K562 (cell line): ENCODE measurements around the gene MIEF1. TPM values are rescaled to one million over a fixed set of nuclear protein-coding genes. Genes with fewer than 3 reads are reported as not detected.

Experiments
- ATAC-seq: fragments of 200-7000 bp; cut with Tn5 transposase; 3 replicates; pipeline ENCODE4 v1.9.1; 2020; ENCODE audit warnings: moderate library complexity
- BruUV-seq: library from RNA; stranded (reverse); fragments of 400-500 nt; replicated peaks from 2 replicates; lab custom pipeline; 2021; lab: Mats Ljungman, UMichigan
- CTCF ChIA-PET: fragments of 300-600 bp; formaldehyde crosslinking; extraction: SDS; loops from one replicate; lab custom pipeline; 2021; ENCODE audit warnings: low intra/inter-chr PET ratio; lab: Yijun Ruan, JAX
- POLR2A ChIA-PET: fragments of 300-600, 350-650 bp; sonication (Branson Sonifier 250); formaldehyde crosslinking; extraction: SDS; loops from one replicate; lab custom pipeline; 2021; ENCODE audit warnings: antibody characterized with exemption, inconsistent platforms; lab: Yijun Ruan, JAX
- DNase-seq, 4 experiments: peaks; one replicate each; pipeline versions ENCODE4 v3.0.0 to v3.0.0-alpha.2; 2011 to 2018; ENCODE audit warnings: low spot score in 3 of 4, mixed read lengths in 3 of 4; ENCODE audit errors: extremely low read depth in 1 of 4
- FAIRE-seq: peaks from 2 replicates; lab custom pipeline; 2011; peaks lifted over from hg19 to GRCh38; lab: Jason Lieb, UNC
- H2AFZ ChIP-seq: 2 replicates; pipeline ENCODE4 v1.6.0; 2011; ENCODE audit warnings: low read depth, low read length, control low read depth, inconsistent platforms
- H3K27ac ChIP-seq: fragments of 200-600 bp; 3 replicates; pipeline ENCODE4 v1.8.0; 2011; ENCODE audit warnings: low read depth, mild to moderate bottlenecking, control low read depth, inconsistent platforms, low read length, moderate library complexity, mixed read lengths; ENCODE audit errors: extremely low read depth
- H3K27me3 ChIP-seq, 2 experiments: fragments of 300-600 bp in 1 of 2; 2 replicates in 1 of 2; 3 replicates in 1 of 2; pipeline versions ENCODE4 v1.6.0 to v1.8.0; 2011; ENCODE audit warnings: inconsistent platforms in 2 of 2, low read length in 2 of 2, mild to moderate bottlenecking in 1 of 2, mixed read lengths in 1 of 2, moderate library complexity in 1 of 2; ENCODE audit not compliant: control insufficient read depth in 2 of 2, insufficient read depth in 2 of 2
- H3K36me3 ChIP-seq: fragments of 300-600 bp; 3 replicates; pipeline ENCODE4 v1.8.0; 2011; ENCODE audit warnings: mild to moderate bottlenecking, low read length, inconsistent platforms; ENCODE audit not compliant: control insufficient read depth, insufficient read depth
- H3K4me1 ChIP-seq, 2 experiments: fragments of 200-600 bp in 1 of 2; replicated peaks in 1 of 2; 2 replicates in 1 of 2; 3 replicates in 1 of 2; pipeline versions ENCODE4 v1.5.1 to v1.8.0; 2011; ENCODE audit warnings: inconsistent platforms in 2 of 2, low read length in 2 of 2, mild to moderate bottlenecking in 1 of 2, mixed read lengths in 1 of 2, moderate library complexity in 1 of 2; ENCODE audit not compliant: control insufficient read depth in 2 of 2, insufficient read depth in 2 of 2
- H3K4me2 ChIP-seq: 2 replicates; pipeline ENCODE4 v1.6.1; 2011; ENCODE audit warnings: low read length, control low read depth, inconsistent platforms, mixed read lengths; ENCODE audit not compliant: insufficient read depth
- H3K4me3 ChIP-seq: fragments of 200-600 bp; sonication (generic), shearing (Covaris generic); 2 replicates; pipeline ENCODE4 v1.5.1; 2016; ENCODE audit warnings: control low read depth, inconsistent platforms
- H3K79me2 ChIP-seq: fragments of 200-600 bp; 3 replicates; pipeline ENCODE4 v1.8.0; 2011; ENCODE audit warnings: low read length, inconsistent platforms; ENCODE audit not compliant: control insufficient read depth, insufficient read depth
- H3K9ac ChIP-seq, 2 experiments: 2 replicates each; pipeline versions ENCODE4 v1.6.0 to v1.6.1; 2011; ENCODE audit warnings: low read depth in 2 of 2, low read length in 2 of 2, control low read depth in 1 of 2, inconsistent platforms in 1 of 2, mild to moderate bottlenecking in 1 of 2, mixed read lengths in 1 of 2; ENCODE audit not compliant: insufficient read depth in 1 of 2
- H3K9me1 ChIP-seq: one replicate; pipeline ENCODE4 v1.6.0; 2011; ENCODE audit warnings: inconsistent platforms, mild to moderate bottlenecking, low read length, moderate library complexity; ENCODE audit not compliant: control insufficient read depth, insufficient read depth
- H3K9me3 ChIP-seq: replicated peaks from 2 replicates; pipeline ENCODE4 v1.5.1; 2011; ENCODE audit warnings: low read depth, low read length, inconsistent platforms; ENCODE audit not compliant: control insufficient read depth, insufficient read depth
- H4K20me1 ChIP-seq: replicated peaks from 2 replicates; pipeline ENCODE4 v1.6.1; 2011; ENCODE audit warnings: low read length, inconsistent platforms, mixed read lengths; ENCODE audit not compliant: control insufficient read depth, insufficient read depth
- CHD2 ChIP-seq: IDR thresholded peaks from 2 replicates; pipeline ENCODE4 v1.6.1; 2011; ENCODE audit warnings: low read depth, low read length
- NFYB ChIP-seq: IDR thresholded peaks from 2 replicates; pipeline ENCODE4 v1.6.1; 2011; ENCODE audit warnings: mild to moderate bottlenecking, moderate library complexity; ENCODE audit not compliant: insufficient read length; ENCODE audit errors: extremely low read depth
- NKRF ChIP-seq: fragments of 450-650 bp; IDR thresholded peaks from 2 replicates; pipeline ENCODE4 v1.6.1; 2016; ENCODE audit warnings: borderline replicate concordance
- PHF20 ChIP-seq: fragments of 450-650 bp; IDR thresholded peaks from 2 replicates; pipeline ENCODE4 v1.6.1; 2018; ENCODE audit not compliant: partially characterized antibody
- POLR2G ChIP-seq: fragments of 200-400 bp; formaldehyde crosslinking; IDR thresholded peaks from 2 replicates; pipeline ENCODE4 v1.6.1; 2017; ENCODE audit warnings: low read depth, mild to moderate bottlenecking, antibody characterized with exemption, low read length, moderate library complexity
- TFAP4 ChIP-seq: sonication (generic); formaldehyde crosslinking; IDR thresholded peaks from 2 replicates; pipeline ENCODE4 v1.8.0; 2022; ENCODE audit warnings: missing genetic modification reagents, mild to moderate bottlenecking, moderate library complexity, borderline replicate concordance
- USF1 ChIP-seq: sonication (generic); formaldehyde crosslinking; IDR thresholded peaks from 2 replicates; pipeline ENCODE4 v1.9.0; 2022; ENCODE audit warnings: mild to moderate bottlenecking, missing genetic modification reagents
- YBX1 ChIP-seq: fragments of 450-650 bp; IDR thresholded peaks from 2 replicates; pipeline ENCODE4 v1.7.1; 2016; ENCODE audit warnings: mild to moderate bottlenecking
- ZNF165 ChIP-seq: fragments of 250-450 bp; sonication (Bioruptor Pico); IDR thresholded peaks from 2 replicates; pipeline ENCODE4 v1.4.0; 2020; ENCODE audit warnings: borderline replicate concordance
- ZNF79 ChIP-seq: fragments of 250-450 bp; sonication (Bioruptor Pico); IDR thresholded peaks from 2 replicates; pipeline ENCODE4 v1.4.0; 2020; ENCODE audit warnings: low read depth, mild to moderate bottlenecking, moderate library complexity
- WGBS: fragments of 100-300 bp; shearing (Covaris generic); methylation state at CpG from one replicate; pipeline ENCODE4 v1.1.6; 2016; ENCODE audit warnings: low coverage, mixed read lengths; ENCODE audit not compliant: insufficient coverage; ENCODE audit errors: missing lambda C conversion rate; 5-methylcytosine and 5-hydroxymethylcytosine counted together
- in situ Hi-C: fragments of 300-500 bp; cut with MboI; formaldehyde crosslinking; loops from 4 replicates; pipeline ENCODE4 v1.15.0; 2018; ENCODE audit warnings: inconsistent platforms, mixed read lengths
- intact Hi-C: fragments of 100-400 bp; cut with micrococcal nuclease; formaldehyde crosslinking; loops from 2 replicates; pipeline ENCODE4 v1.14.2; 2022
- polyA plus RNA-seq, 8 experiments: library from polyadenylated mRNA; depleted of rRNA in 4 of 8; stranded (reverse) in 5 of 8; unstranded in 3 of 8; fragments of >200 nt; fragmentation: Nextera tagmentation in 2 of 8; fragmentation: Illumina TruSeq in 1 of 8; extraction: Ambion mirVana in 2 of 8; extraction: Trizol in 1 of 8; gene quantifications; 2 replicates each; pipeline versions ENCODE4 v1.2.1 to v1.2.3, GENCODE V29; 2011 to 2014; ENCODE audit warnings: inconsistent platforms in 1 of 8, missing spikeins in 1 of 8
- total RNA-seq, 7 experiments: library from RNA; depleted of rRNA in 6 of 7; stranded (reverse); fragments of >200 nt in 6 of 7; fragmentation: Illumina TruSeq in 2 of 7; extraction: Trizol in 2 of 7; gene quantifications; 2 replicates each; pipeline versions ENCODE4 v1.2.1 to v1.2.3, GENCODE V29; 2011 to 2021; ENCODE audit warnings: low replicate concordance in 1 of 7

Gene MIEF1
- total and polyA plus RNA-seq, 9 of the 15 experiments (the other 6 are each of a cell fraction or from before 2014, with no cell fraction given), result 10.9 to 51.8 (median 25.5) TPM

- Histone ChIP-seq H3K79me2 (no peaks in the 10 kb centered on the region), H3K27me3 (no peaks in the 10 kb centered on the region), H2AFZ (no peak overlapping the region), H3K36me3 (no peaks in the 10 kb centered on the region), H3K9me3 (no peaks in the 10 kb centered on the region), H3K4me1 (peaks cover 0 to 32% of the 10 kb centered on the region in 2 experiments; a peak in 3 of 5 replicates), H3K27ac (no peak overlapping the region), H4K20me1 (no peaks in the 10 kb centered on the region), H3K4me2 (no peak overlapping the region), H3K9me1 (no peaks in the 10 kb centered on the region), H3K4me3 (no peak overlapping the region), H3K9ac (no peak overlapping the region)
- ATAC-seq, result no peak
- TF ChIP-seq ZNF79 (CRISPR knock-in tag), result no peak
- no peak for TF ChIP-seq ZNF165 (CRISPR knock-in tag)
- peak; percentile 10 for TF ChIP-seq PHF20
- intact Hi-C loops (no loop called here), in situ Hi-C loops (no loop called here)
- no TSS peak for BruUV-seq
- ChIA-PET CTCF (no interaction called here), POLR2A (no interaction called here)
- WGBS, result 64% methylated on average over 5 of the region's 9 CpGs
- no peak for DNase-seq
- FAIRE-seq, result no peak
These were observed 60.9 kb downstream of the MIEF1 start for GRCh38 chr22:39562839-39563489.

- Histone ChIP-seq H4K20me1 (no peaks in the 10 kb centered on the region), H3K9me3 (no peaks in the 10 kb centered on the region), H3K4me2 (no peak overlapping the region), H3K4me1 (peaks cover 0 to 31% of the 10 kb centered on the region in 2 experiments; a peak in 3 of 5 replicates), H3K4me3 (no peak overlapping the region), H3K27ac (no peak overlapping the region), H3K79me2 (no peaks in the 10 kb centered on the region), H3K9me1 (no peaks in the 10 kb centered on the region), H3K27me3 (no peaks in the 10 kb centered on the region), H3K9ac (no peak overlapping the region), H2AFZ (no peak overlapping the region), H3K36me3 (no peaks in the 10 kb centered on the region)
- no TSS peak for BruUV-seq
- ChIA-PET CTCF (no interaction called here), POLR2A (no interaction called here)
- ATAC-seq (no peak), DNase-seq (no peak), FAIRE-seq (peak; percentile 54)
- intact Hi-C loops (no loop called here), in situ Hi-C loops (no loop called here)
- 43% methylated on average over 6 of the region's 7 CpGs for WGBS
- TF ChIP-seq USF1 (CRISPR knock-in tag), result 0 out of 2 replicates have a peak, but pooled peaks have one; percentile 7
- TF ChIP-seq NFYB, result no peak
- TF ChIP-seq YBX1, result no peak
- no peak for TF ChIP-seq POLR2G
- TF ChIP-seq CHD2, result no peak
- TF ChIP-seq NKRF, result 0 out of 2 replicates have a peak, but pooled peaks have one; percentile 24
- no peak for TF ChIP-seq TFAP4 (CRISPR knock-in tag)
These were observed 61.7 kb downstream of the MIEF1 start for GRCh38 chr22:39563571-39564428.
